Measurements from ENCODE around the gene PAM16. TPM values are rescaled to one million over a fixed set of nuclear protein-coding genes. Genes with fewer than 3 reads are reported as not detected.
A peak's percentile ranks its signal among the peaks of the same experiment; 100 is the strongest.
"Not testable (repeated sequence)": the region's sequence is repeated elsewhere in the genome, so short reads cannot be mapped to it uniquely, and the experiment has no call there.

The PAM16 gene
- 10 to 100 TPM; 26.2 to 64.5 (median 40.9) TPM for total RNA-seq

- peak within 1 kb of the TSS; percentile 90 for H3K4me3 ChIP-seq (ENCODE audit: low read depth, poor library complexity, severe bottlenecking)
- 0 to 2% methylated on average over 19 to 24 of the region's 81 CpGs for WGBS, 2 donors
- intact Hi-C loops (cut with DNase I; ENCODE audit: low total_unique reads): no loop called here
- TF ChIP-seq POLR2A (IDR thresholded peaks at IDR 0.05): no peak
- TF ChIP-seq, protein P1, sequence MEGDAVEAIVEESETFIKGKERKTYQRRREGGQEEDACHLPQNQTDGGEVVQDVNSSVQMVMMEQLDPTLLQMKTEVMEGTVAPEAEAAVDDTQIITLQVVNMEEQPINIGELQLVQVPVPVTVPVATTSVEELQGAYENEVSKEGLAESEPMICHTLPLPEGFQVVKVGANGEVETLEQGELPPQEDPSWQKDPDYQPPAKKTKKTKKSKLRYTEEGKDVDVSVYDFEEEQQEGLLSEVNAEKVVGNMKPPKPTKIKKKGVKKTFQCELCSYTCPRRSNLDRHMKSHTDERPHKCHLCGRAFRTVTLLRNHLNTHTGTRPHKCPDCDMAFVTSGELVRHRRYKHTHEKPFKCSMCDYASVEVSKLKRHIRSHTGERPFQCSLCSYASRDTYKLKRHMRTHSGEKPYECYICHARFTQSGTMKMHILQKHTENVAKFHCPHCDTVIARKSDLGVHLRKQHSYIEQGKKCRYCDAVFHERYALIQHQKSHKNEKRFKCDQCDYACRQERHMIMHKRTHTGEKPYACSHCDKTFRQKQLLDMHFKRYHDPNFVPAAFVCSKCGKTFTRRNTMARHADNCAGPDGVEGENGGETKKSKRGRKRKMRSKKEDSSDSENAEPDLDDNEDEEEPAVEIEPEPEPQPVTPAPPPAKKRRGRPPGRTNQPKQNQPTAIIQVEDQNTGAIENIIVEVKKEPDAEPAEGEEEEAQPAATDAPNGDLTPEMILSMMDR (IDR thresholded peaks at IDR 0.05): no peak
- DNase-seq (ENCODE audit: low spot score in 2 of 2): peak; percentile 94 to 99
Measured at GRCh38 chr16:4350787-4351659, at the start of gene PAM16. TSS of gene PAM16 (minus strand) at chr16:4351321. CDS start at chr16:4351234, 87 bp downstream.

GRCh38 chr16:4399001-4399730 lies 48.0 kb upstream of the PAM16 start:
- WGBS, 2 donors: 89 to 91% methylated on average over 9 of the region's 9 CpGs
- no peak overlapping the region for H3K4me3 ChIP-seq (ENCODE audit: low read depth, poor library complexity, severe bottlenecking)
- intact Hi-C loops (cut with DNase I; ENCODE audit: low total_unique reads): loop anchor here (10.0 kb wide), 1 partner anchor 194 kb away; no protein-coding TSS in a partner anchor
- no peak for TF ChIP-seq POLR2A (IDR thresholded peaks at IDR 0.05)
- TF ChIP-seq, protein P1 (IDR thresholded peaks at IDR 0.05): no peak
- DNase-seq (ENCODE audit: low spot score in 2 of 2): no peak

GRCh38 chr16:4395055-4395726 lies 44.1 kb upstream of the PAM16 start:
- intact Hi-C loops (cut with DNase I; ENCODE audit: low total_unique reads): loop anchor here (10.0 kb wide), 1 partner anchor 190 kb away; no protein-coding TSS in a partner anchor
- WGBS, 2 donors: 82 to 85% methylated on average over 8 to 9 of the region's 9 CpGs
- TF ChIP-seq POLR2A (IDR thresholded peaks at IDR 0.05): no peak
- TF ChIP-seq, protein P1 (IDR thresholded peaks at IDR 0.05): no peak
- no peak for DNase-seq (ENCODE audit: low spot score in 2 of 2)
- H3K4me3 ChIP-seq (ENCODE audit: low read depth, poor library complexity, severe bottlenecking): no peak overlapping the region

DNA sequence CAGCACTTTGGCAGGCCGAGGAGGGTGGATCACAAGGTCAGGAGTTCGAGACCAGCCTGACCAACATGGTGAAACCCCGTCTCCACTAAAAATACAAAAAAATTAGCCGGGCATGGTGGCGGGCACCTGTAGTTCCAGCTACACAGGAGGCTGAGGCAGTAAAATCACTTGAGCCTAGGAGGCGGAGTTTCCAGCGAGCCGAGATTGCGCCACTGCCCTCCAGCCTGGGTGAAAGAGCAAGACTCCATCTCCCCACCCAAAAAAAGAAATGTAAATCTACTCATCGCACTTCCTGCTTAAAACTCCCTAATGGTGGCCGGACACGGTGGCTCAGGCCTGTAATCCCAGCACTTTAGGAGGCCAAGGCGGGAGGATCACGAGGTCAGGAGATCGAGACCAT lies 42.7 kb upstream of the PAM16 start:
- not testable (repeated sequence) for H3K4me3 ChIP-seq (ENCODE audit: low read depth, poor library complexity, severe bottlenecking); DNase-seq (ENCODE audit: low spot score in 2 of 2)
- intact Hi-C loops (cut with DNase I; ENCODE audit: low total_unique reads): loop anchor here (10.0 kb wide), 1 partner anchor 189 kb away; no protein-coding TSS in a partner anchor
- 92 to 94% methylated on average over 15 of the region's 15 CpGs for WGBS, 2 donors

- H3K4me3 ChIP-seq (ENCODE audit: low read depth, poor library complexity, severe bottlenecking): no peak overlapping the region
- TF ChIP-seq, protein P1 (IDR thresholded peaks at IDR 0.05): no peak
- no peak for TF ChIP-seq POLR2A (IDR thresholded peaks at IDR 0.05)
- 56 to 81% methylated on average over 5 to 6 of the region's 6 CpGs for WGBS, 2 donors
- intact Hi-C loops (cut with DNase I; ENCODE audit: low total_unique reads): loop anchor here (10.0 kb wide), 1 partner anchor 188 kb away; no protein-coding TSS in a partner anchor
- DNase-seq (ENCODE audit: low spot score in 2 of 2): no peak
Measured at GRCh38 chr16:4393240-4393600, 42.1 kb upstream of the PAM16 start.

Measured in lower leg skin (tissue), 4 donors.